Gastrocnemius medialis (tissue), 4 donors: ENCODE results near the gene SNX14.

Experiments used
- POLR2A ChIP-seq, 2 donors: fragments of 450-650 bp; IDR thresholded peaks; one replicate each; pipeline ENCODE4 v1.6.1; 2017; ENCODE audit warnings: antibody characterized with exemption in 2 of 2, mild to moderate bottlenecking in 2 of 2, moderate library complexity in 2 of 2
- TF ChIP-seq, protein P1 (sequence below), 5 experiments: fragments of 450-650 bp in 3 of 5; fragments of 200-600 bp in 2 of 5; sonication (generic) in 2 of 5; IDR thresholded peaks in 4 of 5; conservative IDR thresholded peaks in 1 of 5; 1 replicate in 4 of 5; 2 replicates in 1 of 5; pipeline ENCODE4 v1.5.1; 2016 to 2019; ENCODE audit warnings: antibody characterized with exemption in 5 of 5, mild to moderate bottlenecking in 3 of 5, moderate library complexity in 3 of 5

DNA sequence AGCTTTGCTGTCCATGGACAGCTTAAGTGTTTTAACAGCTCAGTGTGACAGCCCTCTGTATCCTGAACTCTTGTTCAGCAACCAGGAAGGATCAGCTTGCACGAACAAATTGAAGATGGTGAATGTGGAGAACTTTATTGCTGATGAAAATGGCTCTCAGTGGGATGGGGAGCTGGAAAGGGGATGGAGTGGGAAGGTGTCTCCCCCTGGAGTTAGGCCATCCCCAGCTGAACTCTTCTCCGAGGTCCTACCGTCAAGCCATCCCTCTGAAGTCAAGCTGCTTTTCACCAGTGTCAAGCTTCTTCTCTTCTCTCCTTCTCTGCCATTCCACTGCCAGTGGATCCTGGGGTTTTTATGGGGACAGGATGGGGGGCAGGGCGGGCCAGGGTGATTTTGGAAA lies 117.1 kb downstream of the SNX14 start:
- TF ChIP-seq, protein P1, sequence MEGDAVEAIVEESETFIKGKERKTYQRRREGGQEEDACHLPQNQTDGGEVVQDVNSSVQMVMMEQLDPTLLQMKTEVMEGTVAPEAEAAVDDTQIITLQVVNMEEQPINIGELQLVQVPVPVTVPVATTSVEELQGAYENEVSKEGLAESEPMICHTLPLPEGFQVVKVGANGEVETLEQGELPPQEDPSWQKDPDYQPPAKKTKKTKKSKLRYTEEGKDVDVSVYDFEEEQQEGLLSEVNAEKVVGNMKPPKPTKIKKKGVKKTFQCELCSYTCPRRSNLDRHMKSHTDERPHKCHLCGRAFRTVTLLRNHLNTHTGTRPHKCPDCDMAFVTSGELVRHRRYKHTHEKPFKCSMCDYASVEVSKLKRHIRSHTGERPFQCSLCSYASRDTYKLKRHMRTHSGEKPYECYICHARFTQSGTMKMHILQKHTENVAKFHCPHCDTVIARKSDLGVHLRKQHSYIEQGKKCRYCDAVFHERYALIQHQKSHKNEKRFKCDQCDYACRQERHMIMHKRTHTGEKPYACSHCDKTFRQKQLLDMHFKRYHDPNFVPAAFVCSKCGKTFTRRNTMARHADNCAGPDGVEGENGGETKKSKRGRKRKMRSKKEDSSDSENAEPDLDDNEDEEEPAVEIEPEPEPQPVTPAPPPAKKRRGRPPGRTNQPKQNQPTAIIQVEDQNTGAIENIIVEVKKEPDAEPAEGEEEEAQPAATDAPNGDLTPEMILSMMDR (IDR thresholded peaks at IDR 0.05 in 4 of 5, conservative IDR thresholded peaks at IDR 0.05 in 1 of 5), result no peak
- no peak for TF ChIP-seq POLR2A (IDR thresholded peaks at IDR 0.05)
